Measurements from ENCODE around the gene LRBA. TPM values are rescaled to one million over a fixed set of nuclear protein-coding genes. Genes with fewer than 3 reads are reported as not detected.
A peak's percentile ranks its signal among the peaks of the same experiment; 100 is the strongest.
"Not testable (repeated sequence)": the region's sequence is repeated elsewhere in the genome, so short reads cannot be mapped to it uniquely, and the experiment has no call there.

LRBA gene
- polyA plus RNA-seq, 4 donors = 14.9 to 62.2 (median 19.6) TPM

GRCh38 chr4:150765216-150765615 lies 249.9 kb downstream of the LRBA start:
- H3K4me3 ChIP-seq (ENCODE audit: low read depth in 1 of 3, low read length in 3 of 3) = no peak overlapping the region
- H3K27me3 ChIP-seq (ENCODE audit: control insufficient read depth in 3 of 3, insufficient read depth in 3 of 3, low read length in 3 of 3) = no peaks in the 10 kb centered on the region
- H3K27ac ChIP-seq (ENCODE audit: low read depth in 1 of 3, low read length in 2 of 3) = peak overlapping the region in 1 of 3 donors; percentile 47
- 72 to 85% (median 76%) methylated on average over 2 of the region's 2 CpGs for WGBS, 3 donors
- H3K4me1 ChIP-seq (ENCODE audit: control insufficient read depth in 3 of 3, insufficient read depth in 2 of 3, low read depth in 1 of 3, low read length in 2 of 3) = no peaks in the 10 kb centered on the region
- no peak for FAIRE-seq
- peak; percentile 41 to 65 for DNase-seq
- no peaks in the 10 kb centered on the region for H3K9me3 ChIP-seq (ENCODE audit: control insufficient read depth in 2 of 2, insufficient read depth in 1 of 2, low read depth in 1 of 2, low read length in 1 of 2)
- no peaks in the 10 kb centered on the region for H3K36me3 ChIP-seq (ENCODE audit: control insufficient read depth in 3 of 3, insufficient read depth in 2 of 3, low read depth in 1 of 3, low read length in 3 of 3)

DNA sequence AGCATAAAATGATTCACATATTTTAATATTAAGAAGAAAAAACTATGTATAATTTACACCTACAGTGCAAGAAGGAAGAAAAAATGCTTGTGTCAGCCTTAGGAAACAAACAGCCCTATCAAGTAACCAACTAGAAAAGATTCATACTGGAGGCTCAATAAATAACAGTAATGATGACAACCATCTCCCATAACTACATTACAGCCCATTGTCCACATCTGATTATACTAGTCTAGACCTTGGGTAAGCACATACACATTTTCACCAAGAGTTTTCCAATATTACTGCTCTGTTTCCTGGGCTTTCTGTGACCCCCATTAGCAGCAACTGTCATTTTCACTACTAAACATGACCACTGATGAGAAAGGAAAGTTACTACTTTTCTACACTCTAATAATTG lies 263.4 kb downstream of the LRBA start:
- no peak overlapping the region for H3K27ac ChIP-seq (ENCODE audit: low read depth in 1 of 3, low read length in 2 of 3)
- no peaks in the 10 kb centered on the region for H3K27me3 ChIP-seq (ENCODE audit: control insufficient read depth in 3 of 3, insufficient read depth in 3 of 3, low read length in 3 of 3)
- H3K4me3 ChIP-seq (ENCODE audit: low read depth in 1 of 3, low read length in 3 of 3) = no peak overlapping the region
- no peaks in the 10 kb centered on the region for H3K36me3 ChIP-seq (ENCODE audit: control insufficient read depth in 3 of 3, insufficient read depth in 2 of 3, low read depth in 1 of 3, low read length in 3 of 3)
- H3K4me1 ChIP-seq (ENCODE audit: control insufficient read depth in 3 of 3, insufficient read depth in 2 of 3, low read depth in 1 of 3, low read length in 2 of 3) = no peaks in the 10 kb centered on the region
- FAIRE-seq (no peak), DNase-seq (no peak)
- no peaks in the 10 kb centered on the region for H3K9me3 ChIP-seq (ENCODE audit: control insufficient read depth in 2 of 2, insufficient read depth in 1 of 2, low read depth in 1 of 2, low read length in 1 of 2)

DNA sequence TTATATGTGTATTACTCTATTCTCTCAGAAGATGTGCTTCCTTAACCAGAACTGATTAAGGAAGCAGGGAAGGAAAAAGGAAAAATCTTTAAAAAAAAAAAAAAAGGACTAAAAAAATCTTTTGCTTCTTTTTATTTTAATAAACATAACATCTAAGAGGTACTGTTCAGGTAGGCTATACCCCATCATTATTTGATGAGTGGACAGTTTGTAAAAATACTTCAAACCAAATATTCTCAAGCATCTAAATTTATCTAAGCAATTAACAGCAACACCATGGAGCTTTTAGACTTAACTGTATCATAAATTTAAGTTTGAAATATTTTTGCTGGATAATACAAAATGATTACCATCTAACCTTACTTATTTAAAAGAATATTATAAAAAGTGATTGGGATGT lies 264.3 kb downstream of the LRBA start:
- DNase-seq (no peak), FAIRE-seq (no peak)
- H3K27me3 ChIP-seq (ENCODE audit: control insufficient read depth in 3 of 3, insufficient read depth in 3 of 3, low read length in 3 of 3) = no peaks in the 10 kb centered on the region
- no peaks in the 10 kb centered on the region for H3K9me3 ChIP-seq (ENCODE audit: control insufficient read depth in 2 of 2, insufficient read depth in 1 of 2, low read depth in 1 of 2, low read length in 1 of 2)
- H3K4me3 ChIP-seq (ENCODE audit: low read depth in 1 of 3, low read length in 3 of 3) = no peak overlapping the region
- no peaks in the 10 kb centered on the region for H3K36me3 ChIP-seq (ENCODE audit: control insufficient read depth in 3 of 3, insufficient read depth in 2 of 3, low read depth in 1 of 3, low read length in 3 of 3)
- H3K4me1 ChIP-seq (ENCODE audit: control insufficient read depth in 3 of 3, insufficient read depth in 2 of 3, low read depth in 1 of 3, low read length in 2 of 3) = no peaks in the 10 kb centered on the region
- H3K27ac ChIP-seq (ENCODE audit: low read depth in 1 of 3, low read length in 2 of 3) = no peak overlapping the region

DNA sequence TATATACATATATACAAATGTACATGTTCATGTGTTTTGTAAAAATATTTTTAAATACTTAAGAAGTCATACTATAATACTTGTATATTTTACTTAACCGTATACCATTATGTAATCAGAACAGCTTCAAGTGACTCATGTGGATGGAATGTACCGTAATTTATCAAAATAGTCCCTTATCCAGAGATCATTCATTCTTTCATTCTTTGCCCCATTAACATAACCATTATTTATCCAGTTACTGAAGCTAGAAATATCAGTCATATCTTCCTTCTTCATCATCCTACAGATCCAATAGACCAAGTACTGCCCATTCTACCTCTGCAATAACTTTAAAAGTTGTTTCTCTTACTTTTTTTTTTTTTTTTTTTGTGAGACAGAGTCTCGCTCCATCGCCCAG lies 268.9 kb downstream of the LRBA start:
- H3K36me3 ChIP-seq (ENCODE audit: control insufficient read depth in 3 of 3, insufficient read depth in 2 of 3, low read depth in 1 of 3, low read length in 3 of 3) = no peaks in the 10 kb centered on the region
- H3K27me3 ChIP-seq (ENCODE audit: control insufficient read depth in 3 of 3, insufficient read depth in 3 of 3, low read length in 3 of 3) = no peaks in the 10 kb centered on the region
- H3K4me3 ChIP-seq (ENCODE audit: low read depth in 1 of 3, low read length in 3 of 3) = no peak overlapping the region
- no peak overlapping the region for H3K27ac ChIP-seq (ENCODE audit: low read depth in 1 of 3, low read length in 2 of 3)
- no peaks in the 10 kb centered on the region for H3K9me3 ChIP-seq (ENCODE audit: control insufficient read depth in 2 of 2, insufficient read depth in 1 of 2, low read depth in 1 of 2, low read length in 1 of 2)
- WGBS, 3 donors = 83 to 90% (median 89%) methylated on average over 4 of the region's 4 CpGs
- peak in 1 of 2 donors; percentile 5 for DNase-seq
- FAIRE-seq = no peak
- no peaks in the 10 kb centered on the region for H3K4me1 ChIP-seq (ENCODE audit: control insufficient read depth in 3 of 3, insufficient read depth in 2 of 3, low read depth in 1 of 3, low read length in 2 of 3)

DNA sequence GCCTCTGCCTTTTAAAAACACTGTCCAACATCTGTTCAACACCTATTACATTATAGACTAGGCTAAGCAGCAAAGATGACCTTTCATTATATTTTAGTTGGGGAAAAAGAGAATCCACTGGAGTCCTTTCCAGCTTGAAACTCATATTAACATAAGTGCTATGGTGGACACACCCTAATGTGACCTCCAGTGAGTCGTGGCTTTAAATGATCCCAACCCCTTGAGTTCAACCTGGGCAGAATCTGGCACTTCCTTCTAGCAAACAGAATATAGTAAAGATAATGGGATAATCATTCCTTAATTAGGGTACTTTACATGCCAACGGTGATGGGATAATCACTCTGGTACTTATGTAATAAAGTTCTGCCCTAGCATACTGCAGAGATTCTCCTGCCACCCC lies 270.5 kb downstream of the LRBA start:
- 19 to 59% (median 37%) methylated on average over 2 of the region's 2 CpGs for WGBS, 3 donors
- H3K9me3 ChIP-seq (ENCODE audit: control insufficient read depth in 2 of 2, insufficient read depth in 1 of 2, low read depth in 1 of 2, low read length in 1 of 2) = no peaks in the 10 kb centered on the region
- FAIRE-seq = no peak
- no peaks in the 10 kb centered on the region for H3K36me3 ChIP-seq (ENCODE audit: control insufficient read depth in 3 of 3, insufficient read depth in 2 of 3, low read depth in 1 of 3, low read length in 3 of 3)
- H3K4me3 ChIP-seq (ENCODE audit: low read depth in 1 of 3, low read length in 3 of 3) = no peak overlapping the region
- H3K27me3 ChIP-seq (ENCODE audit: control insufficient read depth in 3 of 3, insufficient read depth in 3 of 3, low read length in 3 of 3) = no peaks in the 10 kb centered on the region
- no peaks in the 10 kb centered on the region for H3K4me1 ChIP-seq (ENCODE audit: control insufficient read depth in 3 of 3, insufficient read depth in 2 of 3, low read depth in 1 of 3, low read length in 2 of 3)
- peak in 1 of 2 donors; percentile 76 for DNase-seq
- H3K27ac ChIP-seq (ENCODE audit: low read depth in 1 of 3, low read length in 2 of 3) = no peak overlapping the region

GRCh38 chr4:150743564-150744342 lies 271.3 kb downstream of the LRBA start:
- no peak overlapping the region for H3K27ac ChIP-seq (ENCODE audit: low read depth in 1 of 3, low read length in 2 of 3)
- H3K4me3 ChIP-seq (ENCODE audit: low read depth in 1 of 3, low read length in 3 of 3) = no peak overlapping the region

DNA sequence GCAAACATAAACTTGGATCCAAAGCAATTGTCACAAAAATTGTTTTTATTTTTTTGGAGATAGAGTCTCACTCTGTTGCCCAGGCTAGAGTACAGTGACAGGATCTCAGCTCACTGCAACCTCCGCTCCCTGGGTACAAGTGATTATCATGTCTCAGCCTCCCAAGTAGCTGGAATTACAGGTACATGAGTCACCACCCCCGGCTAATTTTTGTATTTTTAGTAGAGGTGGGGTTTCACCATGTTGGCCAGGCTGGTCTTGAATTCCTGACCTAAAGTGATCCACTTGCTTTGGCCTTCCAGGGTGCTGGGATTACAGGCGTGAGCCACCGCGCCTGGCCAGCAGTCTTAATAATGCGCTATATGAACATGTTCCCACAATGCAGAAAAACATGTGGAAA lies 272.2 kb downstream of the LRBA start:
- not testable (repeated sequence) for DNase-seq, FAIRE-seq

More at GRCh38 chr4:150743564-150744342, 271.3 kb downstream of the LRBA start:
- no peaks in the 10 kb centered on the region for H3K9me3 ChIP-seq (ENCODE audit: control insufficient read depth in 2 of 2, insufficient read depth in 1 of 2, low read depth in 1 of 2, low read length in 1 of 2)
- 81 to 92% (median 87%) methylated on average over 2 of the region's 2 CpGs for WGBS, 3 donors
- FAIRE-seq = no peak
- H3K27me3 ChIP-seq (ENCODE audit: control insufficient read depth in 3 of 3, insufficient read depth in 3 of 3, low read length in 3 of 3) = no peaks in the 10 kb centered on the region
- no peaks in the 10 kb centered on the region for H3K4me1 ChIP-seq (ENCODE audit: control insufficient read depth in 3 of 3, insufficient read depth in 2 of 3, low read depth in 1 of 3, low read length in 2 of 3)
- no peak for DNase-seq
- no peaks in the 10 kb centered on the region for H3K36me3 ChIP-seq (ENCODE audit: control insufficient read depth in 3 of 3, insufficient read depth in 2 of 3, low read depth in 1 of 3, low read length in 3 of 3)

DNA sequence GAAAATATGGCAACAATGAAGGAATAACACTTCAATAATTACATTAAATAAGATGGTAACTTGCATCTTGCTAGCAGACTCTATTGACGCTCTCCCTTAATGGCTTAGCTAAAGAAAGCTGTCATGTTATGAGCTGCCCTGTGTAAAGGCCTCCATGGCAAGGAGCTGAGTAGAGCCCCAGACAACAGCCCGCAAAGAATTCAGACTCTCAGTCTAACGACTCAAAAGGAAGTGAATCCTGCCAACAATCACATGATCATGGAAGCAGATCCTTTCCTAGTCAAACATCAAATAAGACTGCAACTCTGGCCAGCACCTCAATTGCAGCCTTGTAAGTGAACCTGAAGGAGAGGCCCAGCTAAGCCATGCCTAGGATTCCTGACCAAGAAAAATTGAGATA lies 275.5 kb downstream of the LRBA start:
- Histone ChIP-seq H3K27ac (ENCODE audit: low read depth in 1 of 3, low read length in 2 of 3) (no peak overlapping the region), H3K27me3 (ENCODE audit: control insufficient read depth in 3 of 3, insufficient read depth in 3 of 3, low read length in 3 of 3) (no peaks in the 10 kb centered on the region), H3K4me1 (ENCODE audit: control insufficient read depth in 3 of 3, insufficient read depth in 2 of 3, low read depth in 1 of 3, low read length in 2 of 3) (no peaks in the 10 kb centered on the region), H3K4me3 (ENCODE audit: low read depth in 1 of 3, low read length in 3 of 3) (no peak overlapping the region), H3K9me3 (ENCODE audit: control insufficient read depth in 2 of 2, insufficient read depth in 1 of 2, low read depth in 1 of 2, low read length in 1 of 2) (no peaks in the 10 kb centered on the region), H3K36me3 (ENCODE audit: control insufficient read depth in 3 of 3, insufficient read depth in 2 of 3, low read depth in 1 of 3, low read length in 3 of 3) (peaks cover 0 to 2% (median 1%) of the 10 kb centered on the region in 3 donors)
- 87 to 93% (median 91%) methylated on average over 3 of the region's 3 CpGs for WGBS, 3 donors
- DNase-seq (no peak), FAIRE-seq (no peak)

More for the DNA sequence above, 272.2 kb downstream of the LRBA start:
- H3K9me3 ChIP-seq (ENCODE audit: control insufficient read depth in 2 of 2, insufficient read depth in 1 of 2, low read depth in 1 of 2, low read length in 1 of 2); H3K27me3 ChIP-seq (ENCODE audit: control insufficient read depth in 3 of 3, insufficient read depth in 3 of 3, low read length in 3 of 3); H3K4me1 ChIP-seq (ENCODE audit: control insufficient read depth in 3 of 3, insufficient read depth in 2 of 3, low read depth in 1 of 3, low read length in 2 of 3); H3K4me3 ChIP-seq (ENCODE audit: low read depth in 1 of 3, low read length in 3 of 3); H3K27ac ChIP-seq (ENCODE audit: low read depth in 1 of 3, low read length in 2 of 3); H3K36me3 ChIP-seq (ENCODE audit: control insufficient read depth in 3 of 3, insufficient read depth in 2 of 3, low read depth in 1 of 3, low read length in 3 of 3): not testable (repeated sequence)
- 75 to 87% (median 79%) methylated on average over 6 of the region's 6 CpGs for WGBS, 3 donors
